Fibroblast of skin of abdomen (primary cell): Measurements from ENCODE around the gene MTMR12. TPM values are rescaled to one million over a fixed set of nuclear protein-coding genes. Genes with fewer than 3 reads are reported as not detected.

ENCODE experiments used
- DNase-seq: peaks from one replicate; pipeline ENCODE4 v3.0.0-alpha.2; 2013
- polyA plus RNA-seq, 2 experiments: library from polyadenylated mRNA; unstranded; fragments of 120-200 nt; gene quantifications; one replicate each; pipeline ENCODE4 v1.2.1, GENCODE V29; 2013; ENCODE audit not compliant: insufficient read length in 2 of 2

MTMR12 gene
- 12.3 TPM for polyA plus RNA-seq (2013, experiment 1 of 2; ENCODE audit: insufficient read length)
- 12.0 TPM for polyA plus RNA-seq (2013, experiment 2 of 2; ENCODE audit: insufficient read length)

- DNase-seq = peak; percentile 99
These were observed at the start of gene MTMR12 for GRCh38 chr5:32312595-32313332. MTMR12 (minus strand) TSS chr5:32312939; CDS start chr5:32312838, 101 bp downstream.

GRCh38 chr5:32362527-32362926, 49.8 kb upstream of the MTMR12 start:
- DNase-seq = no peak

DNA sequence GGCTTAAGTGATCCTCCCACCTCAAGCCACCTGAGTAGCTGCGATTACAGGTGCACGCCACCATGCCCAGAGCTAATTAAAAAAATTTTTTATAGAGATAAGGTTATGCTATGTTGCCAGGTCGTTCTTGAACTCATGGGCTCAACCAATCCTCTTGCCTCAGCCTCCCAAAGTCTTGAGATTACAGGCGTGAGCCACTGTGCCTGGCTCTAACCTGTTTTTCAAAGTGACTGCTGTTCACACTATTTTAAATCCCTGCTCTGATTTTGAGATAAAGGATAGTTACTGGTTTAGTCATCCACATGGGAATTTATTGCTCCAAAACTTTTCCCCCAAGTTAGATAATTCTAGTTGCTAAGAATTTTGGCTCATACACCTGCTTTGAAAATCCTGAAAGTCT, 48.2 kb upstream of the MTMR12 start:
- DNase-seq = no peak

GRCh38 chr5:32358611-32359010, 45.9 kb upstream of the MTMR12 start:
- no peak for DNase-seq

GRCh38 chr5:32357658-32358057, 44.9 kb upstream of the MTMR12 start:
- DNase-seq = no peak

DNA sequence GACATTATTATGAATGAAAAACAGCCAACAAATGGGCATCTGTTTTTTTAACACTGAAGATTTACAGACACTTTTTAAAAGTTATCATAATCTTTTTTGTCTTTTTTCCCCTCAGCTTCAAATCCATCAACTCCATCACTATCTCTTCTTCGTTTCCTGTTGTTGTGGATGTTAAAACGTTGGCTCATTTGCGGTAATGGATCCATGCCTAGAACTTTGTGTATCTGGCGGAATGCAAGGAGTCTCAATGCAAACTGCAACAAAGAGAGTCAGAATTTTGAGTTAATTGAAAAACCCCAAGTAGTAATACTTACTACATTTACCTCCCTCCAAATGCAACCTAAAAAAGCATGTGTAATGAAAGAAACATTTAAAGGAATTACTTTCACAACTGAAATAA, 42.9 kb upstream of the MTMR12 start:
- DNase-seq = no peak

DNA sequence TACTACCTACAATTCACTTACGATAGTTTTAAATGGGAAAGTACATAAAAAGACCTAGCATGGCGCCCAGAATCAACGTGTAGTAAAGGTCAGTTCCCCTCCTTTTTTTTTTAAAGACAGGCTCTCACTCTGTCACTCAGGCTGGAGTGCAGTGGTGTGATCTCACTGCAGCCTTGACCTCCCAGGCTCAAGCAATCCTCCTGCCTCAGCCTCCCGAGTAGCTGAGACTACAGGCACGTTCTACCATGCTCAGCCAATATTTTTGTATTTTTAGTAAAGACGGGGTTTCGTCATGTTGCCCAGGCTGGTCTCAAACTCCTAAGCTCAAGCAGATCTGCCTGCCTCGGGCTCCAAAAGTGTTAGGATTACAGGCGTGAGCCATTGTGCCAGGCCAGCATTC, 40.7 kb upstream of the MTMR12 start:
- DNase-seq = no peak

- DNase-seq = no peak
These were observed 39.9 kb upstream of the MTMR12 start for GRCh38 chr5:32352685-32353084.

DNA sequence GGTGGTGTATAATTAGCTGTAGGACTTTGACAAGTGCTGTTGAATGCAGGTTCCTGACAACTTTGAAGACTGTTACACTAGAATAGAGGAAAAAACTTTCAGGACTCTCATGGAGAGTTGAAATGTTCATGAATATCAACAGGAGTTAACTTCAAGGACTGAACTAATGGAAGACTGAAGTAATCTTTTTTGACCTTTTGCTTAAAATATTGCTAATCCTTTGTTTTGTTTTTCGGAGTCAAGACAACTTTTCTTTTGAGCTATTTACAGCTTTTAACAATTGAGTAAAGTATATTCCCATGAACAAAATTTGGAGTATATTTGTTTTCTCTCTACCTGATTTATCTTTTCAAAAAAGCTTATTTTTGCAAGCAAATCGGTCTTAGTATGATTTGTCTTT, 34.1 kb upstream of the MTMR12 start:
- DNase-seq = no peak

DNA sequence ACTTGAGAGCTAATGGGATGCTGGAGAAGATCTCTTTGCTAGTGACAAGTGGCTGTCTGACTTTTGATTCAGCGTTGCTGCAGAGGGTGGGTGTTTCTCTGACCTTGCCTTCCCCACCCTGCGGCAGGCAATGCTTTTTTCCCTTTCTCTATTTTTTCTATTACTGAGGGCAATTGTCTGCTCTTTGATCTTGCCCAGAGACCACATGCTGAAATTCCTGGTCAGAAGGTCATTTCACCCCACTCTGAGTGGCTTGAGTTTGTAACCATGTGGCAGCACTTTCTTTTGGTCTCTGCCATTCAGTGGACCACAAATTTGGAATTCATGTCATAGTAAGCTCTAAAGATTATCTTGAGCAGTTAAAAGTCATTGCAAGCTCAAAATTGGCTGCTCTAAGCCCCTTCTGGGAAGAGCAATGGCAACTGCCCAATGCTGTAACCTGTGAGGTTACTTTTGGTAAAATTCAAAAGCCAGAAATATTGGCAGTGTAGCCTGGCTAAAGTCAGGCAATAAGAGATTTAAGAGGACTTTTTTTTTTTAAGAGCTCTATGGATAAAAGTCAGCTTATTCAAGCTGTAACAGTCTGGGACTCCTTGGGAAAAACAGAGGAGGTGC, 30.4 kb upstream of the MTMR12 start:
- no peak for DNase-seq

DNA sequence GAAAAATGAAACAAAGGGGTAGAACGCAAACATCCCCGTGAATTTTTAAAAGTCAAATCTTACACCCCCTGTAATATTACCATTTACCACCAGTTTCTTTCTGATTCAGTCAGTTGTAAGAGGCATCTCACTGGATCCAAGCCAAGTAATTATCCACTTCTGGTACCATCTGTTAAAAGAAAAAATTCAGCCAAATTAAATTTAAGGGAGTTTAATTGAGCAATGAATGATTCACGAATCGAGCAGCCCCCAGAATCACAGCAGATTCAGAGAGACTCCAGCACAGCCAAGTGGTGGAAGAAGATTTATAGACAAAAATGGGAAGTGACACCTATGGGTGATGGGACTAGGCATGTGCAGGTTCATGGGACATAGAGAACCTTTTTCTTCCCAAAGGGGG, 29.9 kb upstream of the MTMR12 start:
- DNase-seq = no peak

DNA sequence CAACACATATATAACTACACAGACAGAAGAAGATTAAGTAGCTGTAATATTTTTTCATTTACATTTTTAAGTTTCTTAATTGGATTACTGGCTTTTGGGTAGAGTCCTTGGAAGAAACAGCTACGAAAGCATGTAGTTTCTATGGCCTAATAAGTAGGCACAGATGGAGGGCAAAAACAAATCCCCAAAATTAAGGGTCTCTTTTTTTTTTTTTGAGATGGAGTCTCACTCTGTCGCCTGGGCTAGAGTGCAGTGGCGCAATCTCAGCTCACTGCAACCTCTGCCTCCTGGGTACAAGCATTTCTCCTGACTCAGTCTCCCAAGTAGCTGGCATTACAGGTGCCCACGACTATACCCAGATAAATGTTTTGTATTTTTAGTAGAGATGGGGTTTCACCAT, 27.1 kb upstream of the MTMR12 start:
- DNase-seq = no peak

DNA sequence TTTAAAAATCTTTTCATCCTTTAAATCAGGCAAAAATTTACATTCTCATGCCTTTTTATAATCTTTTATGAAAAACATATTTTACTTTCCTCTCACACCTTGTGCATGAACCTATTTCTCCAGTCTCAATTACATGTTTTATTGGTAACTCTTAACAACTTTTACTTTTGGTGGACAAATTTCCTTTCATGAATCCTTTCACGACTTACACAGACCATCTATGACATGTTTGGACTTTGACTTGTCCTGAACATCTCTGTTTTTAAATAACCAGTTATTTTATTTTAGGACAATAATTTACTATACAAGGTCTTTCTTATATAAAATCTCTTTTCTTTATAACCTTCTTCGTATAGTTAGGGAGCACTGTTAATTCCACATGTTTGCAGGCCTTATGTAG, 26.5 kb upstream of the MTMR12 start:
- peak; percentile 6 for DNase-seq

DNA sequence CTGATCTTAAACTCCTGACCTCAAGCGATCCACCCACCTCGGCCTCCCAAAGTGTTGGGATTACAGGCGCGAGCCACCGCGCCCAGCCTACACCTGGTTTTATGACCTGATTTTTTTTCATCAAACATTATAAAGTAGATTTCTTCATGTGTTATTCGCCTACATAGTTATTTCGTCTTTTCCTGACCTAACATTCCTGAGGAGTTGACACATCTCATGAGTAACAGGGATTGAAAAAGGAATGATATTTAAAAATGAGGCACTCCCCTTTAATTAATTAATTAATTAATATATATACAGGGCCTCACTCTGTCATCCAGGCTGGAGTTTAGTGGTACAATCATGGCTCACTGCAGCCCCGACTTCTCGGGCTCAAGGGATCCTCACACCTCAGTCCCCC, 20.2 kb upstream of the MTMR12 start:
- peak; percentile 9 for DNase-seq

DNA sequence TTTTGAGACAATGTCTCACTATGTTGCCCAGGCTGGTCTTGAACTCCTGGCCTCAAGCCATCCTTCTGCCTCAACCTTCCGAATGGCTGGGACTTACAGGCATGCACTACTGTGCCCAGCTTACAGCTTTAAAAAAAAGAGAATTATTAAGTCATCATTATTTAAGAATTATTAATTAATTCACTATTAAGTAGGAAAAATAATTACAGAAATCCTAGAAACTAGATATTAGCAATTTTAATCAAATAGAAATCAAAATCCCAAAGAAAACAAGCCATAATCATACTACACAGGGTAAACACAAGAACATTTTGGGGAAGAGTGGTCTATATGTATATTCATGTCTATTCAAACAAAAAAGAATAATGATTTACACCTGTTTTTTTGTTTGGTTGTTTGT, 19.6 kb upstream of the MTMR12 start:
- DNase-seq = no peak

DNA sequence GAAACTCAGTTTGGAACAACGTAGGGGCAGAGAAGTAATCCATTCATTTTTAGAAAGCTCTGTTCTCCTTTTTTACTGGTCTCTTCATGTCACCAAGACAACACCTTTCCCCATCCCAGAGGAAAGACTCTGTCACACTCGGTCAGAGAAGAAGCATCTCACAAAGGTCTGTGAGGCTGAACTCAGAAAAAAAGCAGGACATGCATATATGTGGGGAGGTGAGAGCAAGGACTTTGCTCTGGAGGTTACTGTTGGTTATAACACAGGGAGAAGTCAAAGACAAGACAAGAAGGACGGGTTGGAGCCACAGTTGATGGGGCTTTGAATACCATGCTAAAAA, 19.2 kb upstream of the MTMR12 start:
- no peak for DNase-seq

GRCh38 chr5:32331217-32331934, 18.6 kb upstream of the MTMR12 start:
- DNase-seq = no peak

DNA sequence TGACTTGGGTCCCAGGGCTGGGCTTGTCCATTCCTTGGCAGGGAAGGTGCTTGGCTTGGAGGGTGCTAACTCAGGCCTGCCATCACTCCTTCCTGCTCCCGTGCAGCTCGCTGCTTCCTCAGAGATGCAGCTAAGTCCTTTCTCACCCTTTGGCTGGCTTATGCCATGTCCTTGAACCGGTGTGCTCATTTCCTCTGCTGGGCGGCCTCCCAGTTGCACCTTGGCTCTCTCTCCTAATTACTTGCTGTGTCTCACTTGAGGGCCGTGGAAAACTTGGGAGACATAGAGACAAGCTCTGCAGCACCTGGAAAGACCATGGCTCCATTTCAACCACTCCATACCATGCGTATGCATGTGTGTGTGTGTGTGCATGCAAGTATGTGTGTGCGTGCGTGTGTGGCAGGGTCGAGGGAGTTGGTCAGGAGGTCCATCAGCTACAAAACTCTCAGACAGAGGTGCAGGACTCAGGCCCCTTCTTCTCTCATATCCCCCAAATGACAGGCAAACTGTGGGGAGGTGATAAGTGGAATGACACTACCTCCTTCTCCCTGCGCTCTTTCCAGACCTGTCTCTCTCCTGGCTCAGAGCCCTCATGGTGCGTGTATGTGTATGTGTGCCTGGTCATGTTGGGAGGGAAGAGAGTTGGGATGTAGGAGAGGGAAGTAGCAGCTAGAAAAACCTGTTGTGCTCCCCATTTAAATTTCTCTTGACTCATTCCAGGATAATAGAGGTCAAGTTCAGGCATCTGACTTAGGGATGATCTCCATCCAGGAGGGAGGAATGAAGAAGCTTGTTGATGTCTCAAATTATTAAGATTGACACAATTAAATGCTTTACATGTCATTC, 17.6 kb upstream of the MTMR12 start:
- DNase-seq = no peak

GRCh38 chr5:32329395-32329834, 16.7 kb upstream of the MTMR12 start:
- peak; percentile 52 for DNase-seq

DNA sequence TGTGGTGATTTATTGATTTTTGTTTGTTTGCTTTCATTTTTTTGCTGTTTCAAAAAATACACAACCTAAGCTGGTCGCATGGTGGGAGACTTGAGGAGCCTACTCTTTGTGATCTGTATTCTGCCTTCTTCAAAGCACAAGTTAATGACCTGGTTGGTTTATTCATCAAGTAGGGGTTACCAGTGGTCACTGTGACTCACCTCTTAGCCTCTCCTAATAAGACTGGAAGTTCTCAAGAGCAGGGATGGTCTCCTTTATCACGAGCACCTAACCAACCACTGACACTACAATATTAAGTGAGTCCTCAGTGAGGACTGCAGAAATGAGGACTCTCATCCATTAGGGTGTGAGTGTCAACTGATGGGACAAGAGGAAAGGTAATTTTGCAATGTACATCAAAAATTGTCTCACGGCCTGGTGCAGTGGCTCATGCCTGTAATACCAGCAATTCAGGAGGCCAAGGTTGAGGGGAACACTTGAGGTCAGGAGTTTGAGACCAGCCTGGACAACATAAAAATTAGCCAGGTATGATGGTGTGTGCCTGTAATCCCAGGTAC, 13.6 kb upstream of the MTMR12 start:
- no peak for DNase-seq

DNA sequence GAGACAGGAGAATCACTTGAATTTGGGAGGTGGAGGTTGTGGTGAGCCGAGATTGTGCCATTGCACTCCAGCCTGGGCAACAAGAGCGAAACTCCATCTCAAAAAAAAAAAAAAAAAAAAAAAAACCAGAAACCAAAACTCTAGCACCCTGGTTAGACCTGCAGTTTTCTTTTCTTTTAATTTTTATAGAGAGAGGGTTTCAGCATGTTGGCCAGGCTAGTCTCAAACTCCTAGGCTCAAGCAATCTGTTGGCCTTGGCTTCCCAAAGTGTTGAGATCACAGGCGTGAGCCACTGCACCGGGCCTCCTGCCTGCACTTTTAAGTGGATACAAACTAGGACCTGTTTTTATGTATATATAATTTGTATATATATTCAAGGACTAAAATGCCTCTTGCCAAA, 12.9 kb upstream of the MTMR12 start:
- DNase-seq = no peak

GRCh38 chr5:32325062-32325461, 12.3 kb upstream of the MTMR12 start:
- DNase-seq = peak; percentile 29
